Pancreas (tissue), 8 donors: ENCODE results near the gene ABCD3. TPM values are rescaled to one million over a fixed set of nuclear protein-coding genes. Genes with fewer than 3 reads are reported as not detected.

Experiments
- polyA plus RNA-seq, 2 donors: library from polyadenylated mRNA; stranded (reverse); fragments of 200-250 nt; gene quantifications; one replicate each; pipeline ENCODE4 v1.2.3, GENCODE V29; 2013
- total RNA-seq, 6 donors: library from RNA; stranded (reverse); fragmentation: NEBNext Ultra II Directional in 4 of 6; extraction: Animal tissue kit (Norgen Biotek cat#: 25700) in 4 of 6; gene quantifications; one replicate each; pipeline versions ENCODE4 v1.2.1 to v1.2.4, GENCODE V29; 2021 to 2023
- donor health status: healthy with polysubstance abuse.
- donor health status: DM: no; HTN: no; CAD: no; lungs with moderate emphysema.
- donor health status: DM: no; HTN: no; CAD: no.
- donor health status: Bipolar disorder and iron deficiency.
- donor health status: DM: yes; HTN: yes; CAD: no.
- donor health status: DM: no; HTN: no; CAD: no.
- donor health status: DM: no; HTN: no; CAD: no.
- donor health status: DM: yes; HTN: yes; CAD: no.

The ABCD3 gene
- total and polyA plus RNA-seq, 8 donors, result 11.7 to 35.8 (median 30.8) TPM

Other genes with a start within 250 kb of the ABCD3 start
- 10 to 100 TPM in 2 of 6 donors, 1 to 10 TPM in 4; 7.5 to 15.8 (median 9.7) TPM for gene ARHGAP29, start 180.8 kb upstream of the ABCD3 start, total RNA-seq
- 1 to 10 TPM; 5.1 to 10.0 TPM for gene ARHGAP29, start 180.8 kb upstream of the ABCD3 start, polyA plus RNA-seq
- 100 to 1,000 TPM in 1 of 6 donors, 10 to 100 TPM in 5; 14.8 to 117 (median 43.2) TPM for gene F3, start 123.4 kb downstream of the ABCD3 start, total RNA-seq
- gene F3, start 123.4 kb downstream of the ABCD3 start, polyA plus RNA-seq, result 10 to 100 TPM; 39.4 to 62.6 TPM